Mammary epithelial cell (primary cell): ENCODE measurements around the gene TENM4.

Source experiments
- EZH2 ChIP-seq: IDR thresholded peaks from 2 replicates; pipeline ENCODE4 v1.6.1; 2012; ENCODE audit warnings: low read length, inconsistent platforms, borderline replicate concordance
- TF ChIP-seq, protein P1 (sequence below), 2 donors: IDR thresholded peaks in 1 of 2; conservative IDR thresholded peaks in 1 of 2; 2 replicates each; pipeline ENCODE4 v1.5.1; 2011 to 2012; ENCODE audit warnings: inconsistent platforms in 2 of 2, low read length in 2 of 2, mild to moderate bottlenecking in 2 of 2, control low read depth in 1 of 2, low read depth in 1 of 2; ENCODE audit not compliant: insufficient read depth in 1 of 2; ENCODE audit errors: extremely low read depth in 1 of 2

GRCh38 chr11:79396674-79397073 is 44.2 kb downstream of the TENM4 start:
- TF ChIP-seq, protein P1, sequence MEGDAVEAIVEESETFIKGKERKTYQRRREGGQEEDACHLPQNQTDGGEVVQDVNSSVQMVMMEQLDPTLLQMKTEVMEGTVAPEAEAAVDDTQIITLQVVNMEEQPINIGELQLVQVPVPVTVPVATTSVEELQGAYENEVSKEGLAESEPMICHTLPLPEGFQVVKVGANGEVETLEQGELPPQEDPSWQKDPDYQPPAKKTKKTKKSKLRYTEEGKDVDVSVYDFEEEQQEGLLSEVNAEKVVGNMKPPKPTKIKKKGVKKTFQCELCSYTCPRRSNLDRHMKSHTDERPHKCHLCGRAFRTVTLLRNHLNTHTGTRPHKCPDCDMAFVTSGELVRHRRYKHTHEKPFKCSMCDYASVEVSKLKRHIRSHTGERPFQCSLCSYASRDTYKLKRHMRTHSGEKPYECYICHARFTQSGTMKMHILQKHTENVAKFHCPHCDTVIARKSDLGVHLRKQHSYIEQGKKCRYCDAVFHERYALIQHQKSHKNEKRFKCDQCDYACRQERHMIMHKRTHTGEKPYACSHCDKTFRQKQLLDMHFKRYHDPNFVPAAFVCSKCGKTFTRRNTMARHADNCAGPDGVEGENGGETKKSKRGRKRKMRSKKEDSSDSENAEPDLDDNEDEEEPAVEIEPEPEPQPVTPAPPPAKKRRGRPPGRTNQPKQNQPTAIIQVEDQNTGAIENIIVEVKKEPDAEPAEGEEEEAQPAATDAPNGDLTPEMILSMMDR (conservative IDR thresholded peaks at IDR 0.05 in 1 of 2, IDR thresholded peaks at IDR 0.05 in 1 of 2; ENCODE audit: extremely low read depth in 1 of 2, insufficient read depth in 1 of 2, low read depth in 1 of 2, low read length in 2 of 2) = no peak
- TF ChIP-seq EZH2 = no peak
